ENCODE measurements around the gene ATR. TPM values are rescaled to one million over a fixed set of nuclear protein-coding genes. Genes with fewer than 3 reads are reported as not detected.
A peak's percentile ranks its signal among the peaks of the same experiment; 100 is the strongest.

The ATR gene
- total RNA-seq, 1 experiment from 2014 or later: 15.8 TPM

DNA sequence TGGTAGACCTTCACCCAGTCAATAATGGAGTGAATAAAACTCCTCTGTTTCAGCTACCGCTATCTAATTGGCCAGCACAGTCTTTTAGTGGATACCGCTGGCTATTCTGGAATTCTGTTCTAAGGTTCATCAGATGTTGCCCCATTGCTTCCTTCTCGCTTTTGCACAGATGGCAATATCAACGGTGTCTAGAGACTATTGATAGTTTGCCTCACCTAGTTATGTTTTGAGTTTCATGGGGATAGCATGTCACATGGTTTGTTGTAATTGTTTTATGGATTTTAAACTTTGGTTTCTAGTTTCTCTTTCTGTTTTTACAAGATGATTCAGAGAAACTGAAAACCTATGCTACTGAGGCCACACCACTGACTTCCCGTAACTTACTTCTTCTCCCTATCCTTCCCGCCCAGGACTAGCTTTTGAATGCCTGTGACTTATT is 132.7 kb downstream of the ATR start:
- no CpG with 5 or more reads among the region's 6 CpGs for WGBS (ENCODE audit: extremely low coverage, insufficient read length, low lambda C conversion rate)
- H3K23ac ChIP-seq (ENCODE audit: insufficient read length, low read depth, low read length): no peak overlapping the region
- H3K79me2 ChIP-seq (ENCODE audit: insufficient read depth, low read length): peaks cover 5% of the 10 kb centered on the region; the same call in 1 of the 2 replicates
- H3K56ac ChIP-seq (ENCODE audit: insufficient read length, low read depth, low read length): no peak overlapping the region
- peaks cover 3% of the 10 kb centered on the region for H3K79me1 ChIP-seq (ENCODE audit: insufficient read depth, low read depth, low read length, poor library complexity, severe bottlenecking)
- no peak overlapping the region for H2BK20ac ChIP-seq (ENCODE audit: low read depth, low read length, poor library complexity, severe bottlenecking)
- no peaks in the 10 kb centered on the region for H3K4me1 ChIP-seq (ENCODE audit: insufficient read depth, low read length)
- H3K9me3 ChIP-seq (ENCODE audit: control insufficient read depth, low read depth, low read length): no peaks in the 10 kb centered on the region
- H2AK5ac ChIP-seq (ENCODE audit: insufficient read length, low read length): no peak overlapping the region
- H4K20me1 ChIP-seq (ENCODE audit: control insufficient read depth, insufficient read depth, insufficient read length): no peaks in the 10 kb centered on the region
- no peaks in the 10 kb centered on the region for H3K27me3 ChIP-seq (ENCODE audit: insufficient read depth, low read length)
- no peak overlapping the region for H2BK120ac ChIP-seq (ENCODE audit: low read depth, low read length, poor library complexity, severe bottlenecking)
- no peak overlapping the region for H3K4ac ChIP-seq (ENCODE audit: low read depth, low read length)
- no peak overlapping the region for H3K14ac ChIP-seq (ENCODE audit: insufficient read depth, low read length)
- H3K4me1 Mint-ChIP-seq: peaks cover 20 to 26% of the 10 kb centered on the region in 2 experiments
- peaks cover 4 to 10% (median 9%) of the 10 kb centered on the region in 3 experiments; a peak in 6 of 7 replicates for H3K36me3 Mint-ChIP-seq (ENCODE audit: insufficient read depth in 1 of 3, low read depth in 3 of 3)
- no peak overlapping the region for H3K27ac Mint-ChIP-seq
- no peaks in the 10 kb centered on the region for H3K27me3 Mint-ChIP-seq (ENCODE audit: low read depth)
- H3K18ac ChIP-seq (ENCODE audit: insufficient read length, low read depth, low read length): no peak overlapping the region
- peaks cover 0 to 3% of the 10 kb centered on the region in 2 experiments; a peak in 2 of 5 replicates for H3K9me3 Mint-ChIP-seq
- H4K91ac ChIP-seq (ENCODE audit: insufficient read length, low read depth, low read length): no peak overlapping the region
- H2BK5ac ChIP-seq (ENCODE audit: insufficient read length, low read length): no peak overlapping the region
- H4K8ac ChIP-seq (replicated peaks; ENCODE audit: insufficient read length, low read depth, low read length): no peak overlapping the region
- no peak overlapping the region for H3K4me2 ChIP-seq (ENCODE audit: insufficient read depth, insufficient read length, low read length)
- H3K4me3 Mint-ChIP-seq: peak overlapping the region; percentile 32 to 64; a peak in 4 of 5 replicates
- TF ChIP-seq, protein P1, sequence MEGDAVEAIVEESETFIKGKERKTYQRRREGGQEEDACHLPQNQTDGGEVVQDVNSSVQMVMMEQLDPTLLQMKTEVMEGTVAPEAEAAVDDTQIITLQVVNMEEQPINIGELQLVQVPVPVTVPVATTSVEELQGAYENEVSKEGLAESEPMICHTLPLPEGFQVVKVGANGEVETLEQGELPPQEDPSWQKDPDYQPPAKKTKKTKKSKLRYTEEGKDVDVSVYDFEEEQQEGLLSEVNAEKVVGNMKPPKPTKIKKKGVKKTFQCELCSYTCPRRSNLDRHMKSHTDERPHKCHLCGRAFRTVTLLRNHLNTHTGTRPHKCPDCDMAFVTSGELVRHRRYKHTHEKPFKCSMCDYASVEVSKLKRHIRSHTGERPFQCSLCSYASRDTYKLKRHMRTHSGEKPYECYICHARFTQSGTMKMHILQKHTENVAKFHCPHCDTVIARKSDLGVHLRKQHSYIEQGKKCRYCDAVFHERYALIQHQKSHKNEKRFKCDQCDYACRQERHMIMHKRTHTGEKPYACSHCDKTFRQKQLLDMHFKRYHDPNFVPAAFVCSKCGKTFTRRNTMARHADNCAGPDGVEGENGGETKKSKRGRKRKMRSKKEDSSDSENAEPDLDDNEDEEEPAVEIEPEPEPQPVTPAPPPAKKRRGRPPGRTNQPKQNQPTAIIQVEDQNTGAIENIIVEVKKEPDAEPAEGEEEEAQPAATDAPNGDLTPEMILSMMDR (conservative IDR thresholded peaks at IDR 0.05): no peak
- no peak for DNase-seq
- H4K5ac ChIP-seq (ENCODE audit: insufficient read length, low read depth, low read length): no peak overlapping the region
- peaks cover 3% of the 10 kb centered on the region for H3K23me2 ChIP-seq (ENCODE audit: insufficient read length, low read depth, low read length, poor library complexity, severe bottlenecking)
- H3K9ac ChIP-seq (ENCODE audit: extremely low read depth, insufficient read length, low read length): no peak overlapping the region
- no peak overlapping the region for H2AFZ ChIP-seq (ENCODE audit: low read length)
- no peak overlapping the region for H3K27ac ChIP-seq (ENCODE audit: insufficient read length, low read depth, low read length)
- H3T11ph ChIP-seq (ENCODE audit: low read length): no peak overlapping the region
- no peak overlapping the region for H2BK12ac ChIP-seq (ENCODE audit: insufficient read length, low read depth, low read length)
- H2BK15ac ChIP-seq (ENCODE audit: low read depth, low read length): no peak overlapping the region

All from H9 (cell line).